Large intestine (tissue), 12 donors: ENCODE data around the gene NSL1. TPM values are rescaled to one million over a fixed set of nuclear protein-coding genes. Genes with fewer than 3 reads are reported as not detected.
"Not testable (repeated sequence)": the region's sequence is repeated elsewhere in the genome, so short reads cannot be mapped to it uniquely, and the experiment has no call there.

Experiments used
- DNase-seq, 2 donors: peaks; one replicate each; pipeline versions ENCODE4 v3.0.0 to v3.0.0-alpha.2; 2013
- H3K27ac ChIP-seq: one replicate; pipeline ENCODE4 v1.5.1; 2013; ENCODE audit warnings: low read length
- H3K27me3 ChIP-seq: 2 replicates; pipeline ENCODE4 v1.6.1; 2013; ENCODE audit warnings: low read length; ENCODE audit not compliant: control insufficient read depth, insufficient read depth
- H3K36me3 ChIP-seq: 2 replicates; pipeline ENCODE4 v1.6.1; 2013; ENCODE audit warnings: low read length; ENCODE audit not compliant: control insufficient read depth, insufficient read depth
- H3K4me1 ChIP-seq: one replicate; pipeline ENCODE4 v1.6.1; 2013; ENCODE audit warnings: low read length; ENCODE audit not compliant: control insufficient read depth, insufficient read depth
- H3K4me3 ChIP-seq: one replicate; pipeline ENCODE4 v1.5.1; 2013; ENCODE audit warnings: low read length
- H3K9me3 ChIP-seq: one replicate; pipeline ENCODE4 v1.6.1; 2013; ENCODE audit warnings: mild to moderate bottlenecking, low read depth, low read length, moderate library complexity; ENCODE audit not compliant: control insufficient read depth
- WGBS: methylation state at CpG from one replicate; pipeline ENCODE4 v1.1.5; 2013; ENCODE audit warnings: low lambda C conversion rate; ENCODE audit not compliant: insufficient coverage; 5-methylcytosine and 5-hydroxymethylcytosine counted together
- long read RNA-seq, 11 donors: transcript quantifications; one replicate each; lab custom pipeline, GENCODE V29; 2026
- polyA plus RNA-seq: library from polyadenylated mRNA; unstranded; fragments of 120-200 nt; gene quantifications from one replicate; pipeline ENCODE4 v1.2.1, GENCODE V29; 2013

Gene NSL1
- polyA plus RNA-seq = 34.6 TPM
- long read RNA-seq, donor 1, transcript NSL1-202 (6 exons, 2,317 nt) = major isoform, 16 of 16 reads
- long read RNA-seq, donor 1, partial matches to known transcripts = 0 of 16 reads
- long read RNA-seq, donor 1, other reads (novel, unspliced or antisense) = 0 of 16 reads
- long read RNA-seq, donor 2, transcript NSL1-202 (6 exons, 2,317 nt) = major isoform, 18 of 21 reads
- long read RNA-seq, donor 2, partial matches to known transcripts = 0 of 21 reads
- long read RNA-seq, donor 2, other reads (novel, unspliced or antisense) = 0 of 21 reads
- long read RNA-seq, donor 3 = 0 reads
- long read RNA-seq, donor 4, partial matches to known transcripts = 0 of 1 reads
- long read RNA-seq, donor 4, other reads (novel, unspliced or antisense) = 0 of 1 reads
- long read RNA-seq, donor 5, partial matches to known transcripts = 0 of 6 reads
- long read RNA-seq, donor 5, other reads (novel, unspliced or antisense) = 0 of 6 reads
- long read RNA-seq, donor 6, transcript NSL1-202 (6 exons, 2,317 nt) = major isoform, 10 of 10 reads
- long read RNA-seq, donor 6, partial matches to known transcripts = 0 of 10 reads
- long read RNA-seq, donor 6, other reads (novel, unspliced or antisense) = 0 of 10 reads
- long read RNA-seq, donor 7, partial matches to known transcripts = 0 of 5 reads
- long read RNA-seq, donor 7, other reads (novel, unspliced or antisense) = 0 of 5 reads
- long read RNA-seq, donor 8, transcript NSL1-202 (6 exons, 2,317 nt) = major isoform, 21 of 28 reads
- long read RNA-seq, donor 8, partial matches to known transcripts = 0 of 28 reads
- long read RNA-seq, donor 8, other reads (novel, unspliced or antisense) = 0 of 28 reads
- long read RNA-seq, donor 9, transcript NSL1-202 (6 exons, 2,317 nt) = major isoform, 18 of 21 reads
- long read RNA-seq, donor 9, partial matches to known transcripts = 0 of 21 reads
- long read RNA-seq, donor 9, other reads (novel, unspliced or antisense) = 0 of 21 reads
- long read RNA-seq, donor 10, transcript NSL1-202 (6 exons, 2,317 nt) = major isoform, 14 of 16 reads
- long read RNA-seq, donor 10, partial matches to known transcripts = 0 of 16 reads
- long read RNA-seq, donor 10, other reads (novel, unspliced or antisense) = 0 of 16 reads
- long read RNA-seq, donor 11, transcript NSL1-202 (6 exons, 2,317 nt) = major isoform, 13 of 16 reads
- long read RNA-seq, donor 11, partial matches to known transcripts = 0 of 16 reads
- long read RNA-seq, donor 11, other reads (novel, unspliced or antisense) = 0 of 16 reads

GRCh38 chr1:212791676-212792395, at the start of gene NSL1, which contains the start of gene TATDN3:
Gene NSL1 (minus strand): TSS chr1:212791777. CDS start chr1:212791763, 14 bp downstream.
Gene TATDN3 (plus strand): TSS chr1:212791894. CDS start chr1:212791922, 28 bp downstream.
- peak; percentile 96 to 99 for DNase-seq
- H3K36me3 ChIP-seq = peaks cover 1% of the 10 kb centered on the region
- H3K9me3 ChIP-seq = no peaks in the 10 kb centered on the region
- no peaks in the 10 kb centered on the region for H3K27me3 ChIP-seq
- H3K4me3 ChIP-seq = peak within 1 kb of the TSS; percentile 91
- peaks cover 17% of the 10 kb centered on the region for H3K4me1 ChIP-seq
- 8% methylated on average over 2 of the region's 46 CpGs for WGBS
- peak within 1 kb of the TSS; percentile 98 for H3K27ac ChIP-seq

GRCh38 chr1:212838145-212838544, 46.6 kb upstream of the NSL1 start:
- DNase-seq = no peak
- no CpG with 5 or more reads among the region's 5 CpGs for WGBS
- H3K27ac ChIP-seq = no peak overlapping the region
- H3K27me3 ChIP-seq = no peaks in the 10 kb centered on the region
- H3K4me3 ChIP-seq = no peak overlapping the region
- H3K9me3 ChIP-seq = no peaks in the 10 kb centered on the region
- no peaks in the 10 kb centered on the region for H3K36me3 ChIP-seq
- peaks cover 12% of the 10 kb centered on the region for H3K4me1 ChIP-seq

GRCh38 chr1:212833211-212834207, 41.9 kb upstream of the NSL1 start:
- no CpG with 5 or more reads among the region's 8 CpGs for WGBS
- peak overlapping the region; percentile 83 for H3K27ac ChIP-seq
- not testable (repeated sequence) for H3K4me3 ChIP-seq, H3K36me3 ChIP-seq, H3K9me3 ChIP-seq, H3K27me3 ChIP-seq
- peaks cover 26% of the 10 kb centered on the region for H3K4me1 ChIP-seq
- DNase-seq = peak; percentile 88 to 93

GRCh38 chr1:212828395-212828794, 36.8 kb upstream of the NSL1 start:
- Histone ChIP-seq H3K4me1 (peaks cover 29% of the 10 kb centered on the region), H3K9me3 (peaks cover 27% of the 10 kb centered on the region), H3K4me3 (no peak overlapping the region), H3K27me3 (no peaks in the 10 kb centered on the region), H3K27ac (peak overlapping the region; percentile 77), H3K36me3 (no peaks in the 10 kb centered on the region)
- 75% methylated on average over 1 of the region's 2 CpGs for WGBS
- DNase-seq = no peak

GRCh38 chr1:212827831-212828278, 36.3 kb upstream of the NSL1 start:
- peak; percentile 84 to 93 for DNase-seq
- Histone ChIP-seq H3K4me1 (peaks cover 25% of the 10 kb centered on the region), H3K27ac (peak overlapping the region; percentile 82), H3K4me3 (no peak overlapping the region), H3K27me3 (no peaks in the 10 kb centered on the region), H3K9me3 (peaks cover 27% of the 10 kb centered on the region), H3K36me3 (no peaks in the 10 kb centered on the region)
- no CpG with 5 or more reads among the region's 5 CpGs for WGBS

- Histone ChIP-seq H3K9me3 (peaks cover 27% of the 10 kb centered on the region), H3K27ac (peak overlapping the region; percentile 82), H3K27me3 (no peaks in the 10 kb centered on the region), H3K36me3 (no peaks in the 10 kb centered on the region), H3K4me1 (peaks cover 21% of the 10 kb centered on the region), H3K4me3 (no peak overlapping the region)
- WGBS = 100% methylated on average over 1 of the region's 4 CpGs
- DNase-seq = no peak
Observed at GRCh38 chr1:212827171-212827776, 35.7 kb upstream of the NSL1 start.

- WGBS = no CpG with 5 or more reads among the region's 6 CpGs
- Histone ChIP-seq H3K4me3 (no peak overlapping the region), H3K27ac (no peak overlapping the region), H3K4me1 (peaks cover 21% of the 10 kb centered on the region), H3K36me3 (no peaks in the 10 kb centered on the region), H3K9me3 (peaks cover 27% of the 10 kb centered on the region), H3K27me3 (no peaks in the 10 kb centered on the region)
- no peak for DNase-seq
Observed at GRCh38 chr1:212825798-212826452, 34.3 kb upstream of the NSL1 start.

- no peak for DNase-seq
- Histone ChIP-seq H3K9me3 (peaks cover 27% of the 10 kb centered on the region), H3K4me3 (no peak overlapping the region), H3K4me1 (peaks cover 27% of the 10 kb centered on the region), H3K36me3 (no peaks in the 10 kb centered on the region), H3K27ac (no peak overlapping the region), H3K27me3 (no peaks in the 10 kb centered on the region)
- 86% methylated on average over 1 of the region's 16 CpGs for WGBS
Observed at GRCh38 chr1:212824201-212824600, 32.6 kb upstream of the NSL1 start.
